Measurements from ENCODE around the gene ROR2.

DNA sequence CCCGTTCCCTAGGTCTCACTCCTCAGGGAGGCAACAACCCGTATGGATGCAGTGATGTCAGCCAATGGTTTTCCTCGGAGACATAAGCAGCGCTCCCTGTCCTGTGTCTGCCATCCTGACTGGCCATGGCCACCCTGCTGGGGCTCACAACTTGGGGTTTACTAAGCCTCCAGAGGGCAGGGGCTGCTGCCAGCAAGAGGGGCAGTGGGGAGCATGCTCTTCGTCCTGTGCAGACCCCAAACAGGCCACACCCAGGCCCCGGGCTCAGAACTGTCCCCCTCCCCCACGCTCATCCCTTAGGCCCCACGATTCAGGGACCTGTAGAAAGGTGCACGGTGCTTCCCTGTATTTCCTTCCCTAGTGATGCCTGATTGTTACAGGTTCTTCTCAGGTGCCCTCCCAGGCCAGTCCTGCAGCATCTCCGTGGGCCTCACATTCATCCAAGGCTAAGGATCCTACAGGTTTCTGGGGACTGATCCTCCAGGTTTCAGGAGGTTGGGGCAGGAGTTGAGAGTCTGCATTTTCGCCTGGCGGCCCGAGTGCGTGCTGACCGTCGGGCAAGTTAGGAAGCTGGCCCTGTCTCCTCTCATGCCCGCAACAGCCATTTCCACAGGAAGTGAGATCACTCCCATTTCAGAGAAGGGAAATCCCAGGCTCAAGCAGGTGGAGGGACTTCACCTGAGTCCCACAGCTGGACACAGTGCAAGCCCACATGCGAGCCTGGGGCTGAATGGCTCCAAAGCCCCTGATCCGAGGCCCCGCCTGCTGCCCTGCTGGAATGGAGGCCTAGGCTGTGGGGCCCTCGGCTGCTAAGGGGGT lies 217.6 kb downstream of the ROR2 start:
- TF ChIP-seq CTCF (conservative IDR thresholded peaks at IDR 0.05; ENCODE audit: low read depth in 2 of 2) (no peak), JUNB (IDR thresholded peaks at IDR 0.05; ENCODE audit: unreplicated experiment) (no peak), POLR2AphosphoS5 (IDR thresholded peaks at IDR 0.05; ENCODE audit: low read depth) (no peak), NANOG (IDR thresholded peaks at IDR 0.05; ENCODE audit: borderline replicate concordance) (no peak), EZH2 (IDR thresholded peaks at IDR 0.05; ENCODE audit: low read depth, unreplicated experiment) (no peak), EZH2phosphoT487 (IDR thresholded peaks at IDR 0.05; ENCODE audit: unreplicated experiment) (no peak), REST (IDR thresholded peaks at IDR 0.05; ENCODE audit: unreplicated experiment) (no peak), CREB1 (CRISPR knock-in tag; IDR thresholded peaks at IDR 0.05; ENCODE audit: low read depth) (no peak), ETS1 (IDR thresholded peaks at IDR 0.05) (no peak), ZNF114 (CRISPR knock-in tag; IDR thresholded peaks at IDR 0.05) (no peak), ZNF331 (CRISPR knock-in tag; IDR thresholded peaks at IDR 0.05; ENCODE audit: low read depth) (no peak), STAT1 (IDR thresholded peaks at IDR 0.05; ENCODE audit: unreplicated experiment) (no peak), ZNF462 (CRISPR knock-in tag; IDR thresholded peaks at IDR 0.05) (no peak)

Data from GM23338 (cell line).